HEK293 (cell line): ENCODE data around the gene KIT.

Source experiments
- CTCF ChIP-seq: fragments of 450-650 bp; formaldehyde crosslinking; IDR thresholded peaks from 2 replicates; pipeline ENCODE4 v1.5.1; 2016; ENCODE audit warnings: missing biosample characterization, missing genetic modification characterization
- ZNF184 ChIP-seq: fragments of 450-650 bp; IDR thresholded peaks from 2 replicates; pipeline ENCODE4 v1.5.1; 2018; ENCODE audit warnings: missing biosample characterization, mild to moderate bottlenecking, missing genetic modification characterization
- ZNF221 ChIP-seq: fragments of 450-650 bp; formaldehyde crosslinking; IDR thresholded peaks from 2 replicates; pipeline ENCODE4 v1.5.1; 2017; ENCODE audit warnings: missing biosample characterization, missing genetic modification characterization, borderline replicate concordance
- TF ChIP-seq, protein P1 (sequence below): fragments of 450-650 bp; formaldehyde crosslinking; IDR thresholded peaks from 2 replicates; pipeline ENCODE4 v1.5.1; 2016; ENCODE audit warnings: missing biosample characterization, missing genetic modification characterization

GRCh38 chr4:54668014-54668611 is 10.4 kb downstream of the KIT start:
- TF ChIP-seq CTCF (tag by site-specific recombination) (no peak), ZNF221 (tag by site-specific recombination) (no peak), ZNF184 (tag by site-specific recombination) (no peak)
- TF ChIP-seq, protein P1, sequence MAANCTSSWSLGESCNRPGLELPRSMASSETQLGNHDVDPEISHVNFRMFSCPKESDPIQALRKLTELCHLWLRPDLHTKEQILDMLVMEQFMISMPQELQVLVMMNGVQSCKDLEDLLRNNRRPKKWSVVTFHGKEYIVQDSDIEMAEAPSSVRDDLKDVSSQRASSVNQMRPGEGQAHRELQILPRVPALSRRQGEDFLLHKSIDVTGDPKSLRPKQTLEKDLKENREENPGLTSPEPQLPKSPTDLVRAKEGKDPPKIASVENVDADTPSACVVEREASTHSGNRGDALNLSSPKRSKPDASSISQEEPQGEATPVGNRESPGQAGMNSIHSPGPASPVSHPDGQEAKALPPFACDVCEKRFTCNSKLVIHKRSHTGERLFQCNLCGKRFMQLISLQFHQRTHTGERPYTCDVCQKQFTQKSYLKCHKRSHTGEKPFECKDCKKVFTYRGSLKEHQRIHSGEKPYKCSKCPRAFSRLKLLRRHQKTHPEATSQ (tag by site-specific recombination), result no peak
